Neural progenitor cell (in vitro differentiated cells): ENCODE results near the gene REXO1. TPM values are rescaled to one million over a fixed set of nuclear protein-coding genes. Genes with fewer than 3 reads are reported as not detected.

ENCODE experiments used
- DNase-seq: peaks from one replicate; pipeline ENCODE4 v3.0.0-alpha.2; 2016; ENCODE audit warnings: low spot score
- H2AFZ ChIP-seq: fragments of 200-600 bp; sonication (generic); replicated peaks from 2 replicates; pipeline ENCODE4 v1.6.1; 2016; ENCODE audit warnings: antibody characterized with exemption
- H3F3A ChIP-seq: fragments of 200-600 bp; sonication (generic); 2 replicates; pipeline ENCODE4 v1.6.1; 2016; ENCODE audit warnings: antibody characterized with exemption, low read depth
- H3K27ac ChIP-seq: fragments of 200-600 bp; sonication (generic); 2 replicates; pipeline ENCODE4 v1.5.1; 2016; ENCODE audit warnings: mild to moderate bottlenecking
- H3K27me3 ChIP-seq: fragments of 200-600 bp; sonication (generic); 2 replicates; pipeline ENCODE4 v1.6.1; 2016; ENCODE audit warnings: mild to moderate bottlenecking, moderate library complexity
- H3K36me3 ChIP-seq: fragments of 200-600 bp; sonication (generic); 2 replicates; pipeline ENCODE4 v1.5.1; 2016
- H3K4me1 ChIP-seq: fragments of 200-600 bp; sonication (generic); 2 replicates; pipeline ENCODE4 v1.6.1; 2016; ENCODE audit warnings: mixed run types
- H3K4me2 ChIP-seq: fragments of 200-600 bp; sonication (generic); 2 replicates; pipeline ENCODE4 v1.6.1; 2016
- H3K4me3 ChIP-seq: fragments of 200-600 bp; sonication (generic); 2 replicates; pipeline ENCODE4 v1.5.1; 2016
- H3K79me2 ChIP-seq: fragments of 200-600 bp; sonication (generic); 2 replicates; pipeline ENCODE4 v1.6.1; 2016; ENCODE audit warnings: low read depth
- H3K9ac ChIP-seq: fragments of 200-600 bp; sonication (generic); 2 replicates; pipeline ENCODE4 v1.6.1; 2016
- H3K9me3 ChIP-seq: fragments of 200-600 bp; sonication (generic); 2 replicates; pipeline ENCODE4 v1.5.1; 2016; ENCODE audit warnings: low read depth
- H4K20me1 ChIP-seq: fragments of 200-600 bp; sonication (generic); 2 replicates; pipeline ENCODE4 v1.6.1; 2016; ENCODE audit warnings: low read depth
- H3K27ac Mint-ChIP-seq: 3 replicates; pipeline ENCODE4 v1.8.0; 2021; ENCODE audit warnings: mixed read lengths
- H3K27me3 Mint-ChIP-seq: 2 replicates; pipeline ENCODE4 v1.8.0; 2022; ENCODE audit warnings: low read depth, mild to moderate bottlenecking, inconsistent platforms, moderate library complexity, mixed read lengths; ENCODE audit not compliant: insufficient read depth
- H3K36me3 Mint-ChIP-seq: 3 replicates; pipeline ENCODE4 v1.8.0; 2021; ENCODE audit warnings: mixed read lengths
- H3K4me1 Mint-ChIP-seq: 3 replicates; pipeline ENCODE4 v1.8.0; 2021; ENCODE audit warnings: mixed read lengths
- H3K4me3 Mint-ChIP-seq: 3 replicates; pipeline ENCODE4 v1.8.0; 2021; ENCODE audit warnings: mild to moderate bottlenecking, moderate library complexity, mixed read lengths
- H3K9me3 Mint-ChIP-seq: 3 replicates; pipeline ENCODE4 v1.8.0; 2020; ENCODE audit warnings: mixed read lengths
- CTCF ChIP-seq: fragments of 200-600 bp; sonication (generic); IDR thresholded peaks from 2 replicates; pipeline ENCODE4 v1.5.1; 2017; ENCODE audit warnings: antibody characterized with exemption, mild to moderate bottlenecking
- EZH2 ChIP-seq: fragments of 200-600 bp; sonication (generic); IDR thresholded peaks from 2 replicates; pipeline ENCODE4 v1.6.1; 2017; ENCODE audit warnings: antibody characterized with exemption, mild to moderate bottlenecking, moderate library complexity
- EZH2phosphoT487 ChIP-seq: fragments of 200-600 bp; sonication (generic); IDR thresholded peaks from 2 replicates; pipeline ENCODE4 v1.6.1; 2017; ENCODE audit warnings: antibody characterized with exemption
- total RNA-seq: library from RNA; depleted of rRNA; stranded (reverse); fragments of >200 nt; gene quantifications from 2 replicates; pipeline ENCODE4 v1.2.3, GENCODE V29; 2015; ENCODE audit warnings: low replicate concordance

REXO1 gene
- total RNA-seq, 1 donor from 2014 or later = 38.7 TPM

GRCh38 chr19:1841209-1841924, 6.9 kb downstream of the REXO1 start:
- Histone ChIP-seq H3K4me3 (no peak overlapping the region), H3K27ac (no peak overlapping the region), H3K4me1 (peaks cover 5% of the 10 kb centered on the region), H2AFZ (no peak overlapping the region), H4K20me1 (peaks cover 98% of the 10 kb centered on the region), H3K9ac (peak overlapping the region; percentile 60), H3F3A (no peaks in the 10 kb centered on the region), H3K9me3 (no peaks in the 10 kb centered on the region), H3K27me3 (no peaks in the 10 kb centered on the region), H3K79me2 (peaks cover 99% of the 10 kb centered on the region), H3K36me3 (no peaks in the 10 kb centered on the region), H3K4me2 (no peak overlapping the region)
- H3K4me3 Mint-ChIP-seq = no peak overlapping the region
- no peaks in the 10 kb centered on the region for H3K36me3 Mint-ChIP-seq
- DNase-seq = no peak
- TF ChIP-seq EZH2phosphoT487 (no peak), EZH2 (no peak), CTCF (no peak)
- no peaks in the 10 kb centered on the region for H3K9me3 Mint-ChIP-seq
- peaks cover 19% of the 10 kb centered on the region for H3K4me1 Mint-ChIP-seq
- H3K27me3 Mint-ChIP-seq = no peaks in the 10 kb centered on the region
- H3K27ac Mint-ChIP-seq = peak overlapping the region; percentile 9

GRCh38 chr19:1840541-1841115, 7.7 kb downstream of the REXO1 start:
- H3K27me3 Mint-ChIP-seq = no peaks in the 10 kb centered on the region
- Histone ChIP-seq H3K79me2 (peaks cover 99% of the 10 kb centered on the region), H3K9me3 (no peaks in the 10 kb centered on the region), H3F3A (no peaks in the 10 kb centered on the region), H4K20me1 (peaks cover 99% of the 10 kb centered on the region), H3K4me2 (peak overlapping the region; percentile 3), H3K36me3 (no peaks in the 10 kb centered on the region), H3K9ac (peak overlapping the region; percentile 60), H3K4me3 (no peak overlapping the region), H3K27me3 (no peaks in the 10 kb centered on the region), H3K4me1 (peaks cover 5% of the 10 kb centered on the region), H2AFZ (no peak overlapping the region), H3K27ac (peak overlapping the region; percentile 46)
- no peaks in the 10 kb centered on the region for H3K36me3 Mint-ChIP-seq
- H3K9me3 Mint-ChIP-seq = no peaks in the 10 kb centered on the region
- DNase-seq = peak; percentile 58
- H3K4me1 Mint-ChIP-seq = peaks cover 13% of the 10 kb centered on the region
- TF ChIP-seq EZH2phosphoT487 (no peak), CTCF (no peak), EZH2 (no peak)
- H3K27ac Mint-ChIP-seq = no peak overlapping the region
- H3K4me3 Mint-ChIP-seq = no peak overlapping the region

- Mint-ChIP-seq H3K27me3 (no peaks in the 10 kb centered on the region), H3K4me1 (peaks cover 13% of the 10 kb centered on the region), H3K27ac (no peak overlapping the region), H3K9me3 (no peaks in the 10 kb centered on the region), H3K36me3 (no peaks in the 10 kb centered on the region), H3K4me3 (no peak overlapping the region)
- no peaks in the 10 kb centered on the region for H3F3A ChIP-seq
- H3K27me3 ChIP-seq = no peaks in the 10 kb centered on the region
- no peaks in the 10 kb centered on the region for H3K9me3 ChIP-seq
- H3K4me2 ChIP-seq = peak overlapping the region; percentile 3
- H3K9ac ChIP-seq = no peak overlapping the region
- peaks cover 5% of the 10 kb centered on the region for H3K4me1 ChIP-seq
- H3K79me2 ChIP-seq = peaks cover 99% of the 10 kb centered on the region
- H3K4me3 ChIP-seq = no peak overlapping the region
- no peak overlapping the region for H3K27ac ChIP-seq
- no peak overlapping the region for H2AFZ ChIP-seq
- TF ChIP-seq EZH2 = no peak
- no peak for TF ChIP-seq CTCF
- TF ChIP-seq EZH2phosphoT487 = no peak
- DNase-seq = no peak
- H3K36me3 ChIP-seq = no peaks in the 10 kb centered on the region
- H4K20me1 ChIP-seq = peaks cover 99% of the 10 kb centered on the region
These were observed 8.4 kb downstream of the REXO1 start for GRCh38 chr19:1839658-1840540.
